ENCODE results near the gene LTBP1.
A peak's percentile ranks its signal among the peaks of the same experiment; 100 is the strongest.
"Not testable (repeated sequence)": the region's sequence is repeated elsewhere in the genome, so short reads cannot be mapped to it uniquely, and the experiment has no call there.

The LTBP1 gene

DNA sequence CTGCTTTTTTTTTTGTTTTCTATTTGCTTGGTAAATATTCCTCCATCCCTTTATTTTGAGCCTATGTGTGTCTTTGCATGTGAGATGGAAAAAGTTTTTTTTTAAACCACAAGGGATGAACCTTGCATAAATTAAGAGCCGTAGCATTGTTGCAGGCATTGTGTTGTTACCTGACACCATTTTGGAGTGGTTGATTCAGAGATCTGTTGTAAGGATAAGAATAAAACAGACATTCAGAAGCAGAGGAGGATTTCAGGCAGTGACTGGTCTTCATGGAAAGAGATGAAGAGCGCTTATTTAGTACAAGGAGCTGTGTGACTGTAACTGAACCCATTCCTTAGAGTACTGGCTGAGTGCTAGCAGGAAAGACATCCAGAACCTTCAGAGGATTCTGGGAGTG is 101.2 kb downstream of the LTBP1 start:
- no peak for DNase-seq

- DNase-seq, result no peak
Observed at GRCh38 chr2:33051586-33052360, 105.0 kb downstream of the LTBP1 start.

- DNase-seq, result no peak
Observed at GRCh38 chr2:33052361-33052735, 105.6 kb downstream of the LTBP1 start.

DNA sequence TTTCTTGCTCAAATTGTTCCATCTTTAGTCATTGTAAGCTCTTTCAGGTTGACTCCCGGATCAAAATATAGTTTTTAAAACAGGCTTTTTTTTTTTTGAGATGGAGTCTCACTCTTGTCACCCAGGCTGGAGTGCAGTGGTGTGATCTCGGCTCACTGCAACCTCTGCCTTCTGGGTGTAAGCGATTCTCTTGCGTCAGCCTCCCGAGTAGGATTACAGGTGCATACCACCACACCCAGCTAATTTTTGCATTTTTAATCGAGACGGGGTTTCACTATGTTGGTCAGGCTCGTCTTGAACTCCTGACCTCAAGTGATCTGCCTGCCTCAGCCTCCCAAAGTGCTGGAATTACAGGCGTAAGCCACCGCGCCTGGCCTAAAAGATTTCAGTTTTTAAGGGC is 106.0 kb downstream of the LTBP1 start:
- DNase-seq, result not testable (repeated sequence)

DNA sequence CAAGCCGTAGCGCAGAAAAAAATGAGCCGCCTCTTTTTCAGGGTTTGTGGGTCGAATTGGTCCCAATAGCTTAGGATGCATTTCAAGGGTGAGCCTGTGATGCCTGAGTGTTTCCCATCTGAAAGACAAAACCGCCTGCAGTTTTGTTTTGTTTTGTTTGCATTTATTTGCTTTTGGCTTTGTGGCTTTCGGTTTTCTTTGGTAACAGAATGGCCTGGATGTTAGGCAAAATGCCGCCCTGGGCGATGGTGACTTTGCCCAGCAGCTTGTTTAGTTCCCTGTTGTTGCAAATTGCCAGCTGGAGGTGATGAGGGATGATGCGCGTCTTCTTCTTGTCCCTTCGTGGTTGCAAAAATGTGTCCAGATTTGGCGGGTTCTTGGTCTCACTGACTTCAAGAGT is 109.4 kb downstream of the LTBP1 start:
- DNase-seq, result no peak

GRCh38 chr2:33057307-33058028 is 110.7 kb downstream of the LTBP1 start:
- DNase-seq, result not testable (repeated sequence)

DNA sequence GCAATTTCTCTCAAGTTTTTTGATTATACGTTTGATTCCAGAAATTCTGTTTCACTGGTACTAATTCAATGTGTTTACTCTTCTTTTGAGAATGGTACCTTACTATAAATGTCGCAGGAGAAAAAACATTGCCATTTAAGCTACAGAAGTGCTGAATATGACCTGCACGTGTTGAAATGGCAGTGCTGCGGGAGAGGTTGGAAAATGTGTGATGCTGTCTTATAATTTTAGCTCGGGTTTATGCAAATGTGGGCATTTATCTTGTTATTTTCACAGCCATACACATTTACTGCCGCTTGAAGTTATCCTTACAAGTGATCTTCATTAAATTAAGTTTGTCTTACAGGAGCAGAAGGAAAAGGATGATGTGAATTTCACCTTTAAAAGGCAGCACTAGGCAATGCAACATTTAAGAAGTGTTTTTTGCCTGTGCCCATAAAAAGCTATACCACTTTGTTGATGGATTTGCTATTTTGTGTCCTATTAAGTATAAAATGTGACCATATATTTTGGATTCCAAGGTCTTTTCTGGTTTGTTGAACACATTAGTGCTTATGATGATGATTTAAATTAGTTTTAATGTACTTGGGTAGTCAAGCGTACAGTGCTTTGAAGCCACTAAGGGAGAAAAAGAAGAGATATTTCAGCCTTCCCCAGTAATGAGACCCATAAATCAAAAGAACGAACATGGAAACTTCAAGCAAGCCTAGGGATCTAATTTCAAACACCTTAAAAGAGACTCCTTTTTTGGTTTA is 112.1 kb downstream of the LTBP1 start:
- DNase-seq, result no peak

GRCh38 chr2:33059471-33060156 is 112.9 kb downstream of the LTBP1 start:
- DNase-seq, result no peak

DNA sequence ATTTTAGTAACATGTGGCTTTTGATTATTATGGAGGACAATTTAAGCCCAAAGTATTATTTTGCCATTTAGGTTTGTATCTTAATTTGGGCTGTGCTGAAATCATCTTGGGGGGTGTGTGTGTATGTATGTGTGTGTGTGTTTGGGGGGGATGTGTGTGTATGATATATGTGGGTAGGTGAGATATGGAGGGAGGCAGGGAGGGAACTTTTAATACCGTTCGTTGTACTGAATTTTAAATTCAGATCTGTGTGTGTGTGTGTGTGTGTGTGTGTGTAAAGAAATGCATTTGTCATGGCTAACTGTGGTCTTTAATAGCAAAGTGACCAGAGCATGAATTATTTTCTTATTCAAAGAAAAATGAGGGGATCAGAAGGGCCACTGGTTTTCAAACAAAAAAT is 113.7 kb downstream of the LTBP1 start:
- no peak for DNase-seq

DNA sequence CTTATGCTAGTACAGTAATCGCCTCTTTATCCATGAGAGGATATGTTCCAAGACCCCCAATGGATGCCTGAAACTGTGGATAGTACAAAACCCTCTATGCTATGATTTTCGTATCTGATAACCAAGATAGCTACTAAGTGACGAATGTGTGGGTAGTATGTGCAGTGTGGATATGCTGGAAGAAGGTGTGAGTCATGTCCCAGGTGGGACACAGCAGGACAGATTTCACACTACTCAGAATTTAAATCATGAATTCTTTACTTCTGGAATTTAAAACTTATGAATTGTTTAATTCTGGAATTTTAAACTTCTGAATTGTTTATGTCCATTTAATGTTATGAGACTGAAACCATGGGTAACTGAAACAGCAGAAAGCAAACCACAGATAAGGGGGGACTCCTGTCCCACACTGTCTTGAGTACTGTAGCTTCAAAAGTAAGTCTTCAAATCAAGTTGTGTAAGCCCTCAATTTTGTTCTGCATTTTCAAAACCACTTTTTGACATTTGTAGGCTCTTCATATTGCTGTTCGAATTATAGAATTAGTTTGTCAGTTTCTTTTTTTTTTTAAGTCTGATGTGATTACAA is 116.0 kb downstream of the LTBP1 start:
- no peak for DNase-seq

DNA sequence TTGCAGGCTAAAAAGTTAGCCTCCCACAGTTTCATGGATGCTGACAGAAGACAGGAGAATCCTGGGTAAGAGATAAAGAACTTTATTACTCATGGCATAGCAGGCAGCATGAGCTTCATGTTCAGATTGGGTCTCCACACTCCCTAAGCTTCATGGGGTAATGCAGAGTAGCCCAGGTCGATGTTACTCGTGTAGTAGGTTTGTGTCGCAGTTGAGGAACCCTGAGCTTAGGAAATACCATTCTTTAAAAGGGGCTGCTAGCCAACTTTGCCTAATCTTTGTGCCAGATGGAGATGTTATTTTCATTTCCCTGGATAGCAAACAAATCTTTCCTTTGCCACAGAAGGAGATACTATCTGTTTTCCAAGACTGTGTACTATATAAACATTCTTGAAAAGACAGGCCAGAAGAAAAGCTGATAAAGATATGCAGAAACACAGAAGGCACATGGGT is 117.6 kb downstream of the LTBP1 start:
- DNase-seq, result no peak

DNA sequence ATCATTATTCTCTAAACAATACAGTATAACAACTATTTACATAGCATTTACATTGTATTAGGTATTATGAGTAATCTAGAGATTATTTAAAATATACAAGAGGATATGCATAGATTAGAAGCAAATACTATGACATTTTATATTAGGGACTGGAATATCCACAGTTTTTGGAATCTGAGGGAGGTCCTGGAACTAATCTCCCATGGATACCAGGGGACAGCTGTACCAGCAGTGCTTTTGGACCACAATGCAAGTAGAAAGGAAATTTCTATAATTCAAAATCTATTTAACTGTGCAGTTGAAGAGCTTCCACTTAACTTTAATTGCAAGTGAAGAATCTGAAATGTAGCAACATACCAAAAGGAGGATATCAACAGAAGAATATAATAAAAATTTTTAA is 120.8 kb downstream of the LTBP1 start:
- DNase-seq, result no peak

DNA sequence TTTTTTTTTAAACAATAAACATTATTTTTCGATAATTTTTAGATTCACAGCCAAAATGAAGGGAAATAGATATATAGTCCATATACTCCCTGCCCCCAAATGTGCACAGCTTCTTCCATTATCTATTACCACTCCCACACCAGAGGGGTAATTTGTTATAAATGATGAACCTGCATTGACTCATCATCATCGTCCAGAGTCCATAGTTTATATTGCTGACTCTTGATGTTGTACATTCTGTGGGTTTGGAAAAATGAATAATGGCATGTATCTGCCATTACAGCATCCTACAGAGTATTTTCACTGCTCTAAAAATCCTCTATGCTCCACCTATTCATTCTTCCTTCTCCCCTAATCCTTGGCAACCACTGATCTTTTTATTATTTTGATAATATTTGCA is 121.5 kb downstream of the LTBP1 start:
- DNase-seq, result peak; percentile 38

GRCh38 chr2:33069894-33070651 is 123.3 kb downstream of the LTBP1 start:
- peak; percentile 98 for DNase-seq

DNA sequence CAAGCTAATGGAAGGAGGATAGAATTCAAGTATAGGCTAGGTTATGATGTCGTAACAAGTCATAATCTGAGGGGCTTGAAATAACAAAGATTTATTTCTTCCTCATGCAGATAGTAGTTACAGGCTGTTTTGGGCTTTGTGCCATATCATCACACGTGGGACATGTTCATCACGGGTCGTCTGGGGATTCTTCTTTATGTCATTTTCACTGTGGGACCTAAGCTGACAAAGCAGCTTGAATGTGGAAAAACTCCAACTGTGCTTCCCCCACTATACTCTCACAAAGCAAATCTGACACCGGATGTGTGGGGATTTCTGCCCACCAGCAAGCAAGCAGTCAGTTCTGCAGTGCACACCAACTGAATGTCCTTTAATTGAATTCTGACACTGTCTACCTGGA is 124.8 kb downstream of the LTBP1 start:
- no peak for DNase-seq

- DNase-seq, result no peak
Observed at GRCh38 chr2:33072614-33073013, 125.9 kb downstream of the LTBP1 start.

DNA sequence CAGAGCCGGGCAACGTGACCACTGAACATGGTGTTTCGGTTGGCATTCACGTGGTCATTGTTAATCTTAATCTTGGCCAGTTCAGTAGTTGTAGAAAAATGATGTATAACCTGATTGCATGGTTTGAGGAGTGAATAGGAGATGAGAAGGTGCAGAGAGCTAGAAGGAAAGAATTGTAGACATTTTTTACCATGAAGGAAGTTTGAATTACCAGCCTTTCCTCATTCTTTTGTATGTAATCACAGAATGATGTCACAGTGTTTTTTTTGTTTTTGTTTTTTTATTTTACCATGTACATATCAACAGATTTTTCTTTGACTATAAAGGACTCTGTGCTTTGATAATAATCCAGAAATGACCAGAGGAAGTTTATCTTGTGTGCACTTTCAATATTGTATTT is 126.3 kb downstream of the LTBP1 start:
- peak; percentile 8 for DNase-seq

DNA sequence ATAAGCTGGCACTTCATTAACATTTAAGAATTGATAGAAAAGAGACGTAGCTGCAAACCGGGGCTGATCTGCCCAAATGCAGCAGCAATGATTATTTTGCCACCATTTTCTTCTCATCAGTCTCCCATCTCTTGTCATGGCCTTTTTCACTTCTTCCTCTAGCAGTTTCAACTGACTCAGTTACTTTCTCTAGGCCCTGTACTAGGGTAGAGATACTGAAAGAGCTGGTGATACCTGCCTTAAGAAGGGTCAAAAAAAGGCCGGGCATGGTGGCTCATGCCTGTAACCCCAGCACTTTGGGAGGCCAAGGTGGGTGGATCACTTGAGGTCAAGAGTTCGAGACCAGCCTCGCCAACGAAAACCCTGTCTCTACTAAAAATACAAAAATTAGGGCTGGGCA is 127.4 kb downstream of the LTBP1 start:
- DNase-seq, result no peak

DNA sequence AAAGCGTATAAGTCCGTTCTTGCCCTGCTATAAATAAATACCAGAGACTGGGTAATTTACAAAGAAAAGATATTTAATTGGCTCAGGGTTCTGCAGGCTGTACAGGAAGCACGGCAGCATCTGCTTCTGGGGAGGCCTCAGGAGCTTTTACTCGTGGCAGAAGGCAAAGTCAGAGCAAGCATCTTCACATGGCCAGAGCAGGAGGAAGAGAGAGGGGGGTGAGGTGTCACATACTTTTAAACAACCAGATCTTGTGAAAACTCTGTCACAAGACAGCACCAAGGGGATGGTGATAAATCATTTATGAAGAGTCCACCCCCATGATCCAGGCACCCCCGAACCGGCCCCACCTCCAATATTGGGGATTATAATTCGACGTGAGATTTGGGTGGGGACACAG is 130.6 kb downstream of the LTBP1 start:
- DNase-seq, result no peak

DNA sequence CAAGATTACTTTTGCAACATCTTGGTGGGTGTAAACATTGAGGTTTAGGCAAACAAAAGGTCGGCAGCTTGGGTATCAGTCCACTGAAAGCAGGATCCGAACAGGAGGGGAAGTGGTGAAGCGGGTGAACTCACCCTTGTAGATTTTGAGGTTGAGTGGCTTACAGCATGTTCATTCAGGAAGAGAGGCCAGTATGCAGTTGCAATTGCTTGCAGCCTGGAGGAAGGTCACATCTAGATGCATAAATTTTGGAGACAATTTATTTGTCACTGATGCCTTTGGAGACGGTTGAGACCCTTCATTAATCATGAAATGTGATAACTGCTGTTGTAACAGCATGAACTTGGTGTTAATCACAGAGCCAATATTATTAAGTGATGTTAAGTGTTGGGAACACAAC is 131.1 kb downstream of the LTBP1 start:
- no peak for DNase-seq

DNA sequence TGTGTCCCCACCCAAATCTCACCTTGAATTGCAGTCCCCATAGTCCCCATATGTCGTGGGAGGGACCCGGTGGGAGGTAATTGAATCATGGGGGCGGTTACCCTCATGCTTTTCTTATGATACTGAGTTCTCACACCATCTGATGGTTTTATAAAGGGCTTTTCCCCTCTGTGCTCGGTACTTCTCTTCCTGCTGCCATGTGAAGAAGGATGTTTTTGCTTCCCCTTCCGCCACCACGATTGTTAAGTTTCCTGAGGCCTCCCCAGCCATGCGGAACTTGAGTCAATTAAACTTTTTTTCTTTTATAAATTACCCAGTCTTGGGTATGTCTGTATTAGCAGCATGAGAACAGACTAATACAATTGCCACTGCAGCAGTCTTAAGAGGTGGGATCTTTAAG is 134.9 kb downstream of the LTBP1 start:
- DNase-seq, result no peak

All from kidney glomerular epithelial cell (primary cell).